ENCODE data around the gene HIVEP1.

The HIVEP1 gene

DNA sequence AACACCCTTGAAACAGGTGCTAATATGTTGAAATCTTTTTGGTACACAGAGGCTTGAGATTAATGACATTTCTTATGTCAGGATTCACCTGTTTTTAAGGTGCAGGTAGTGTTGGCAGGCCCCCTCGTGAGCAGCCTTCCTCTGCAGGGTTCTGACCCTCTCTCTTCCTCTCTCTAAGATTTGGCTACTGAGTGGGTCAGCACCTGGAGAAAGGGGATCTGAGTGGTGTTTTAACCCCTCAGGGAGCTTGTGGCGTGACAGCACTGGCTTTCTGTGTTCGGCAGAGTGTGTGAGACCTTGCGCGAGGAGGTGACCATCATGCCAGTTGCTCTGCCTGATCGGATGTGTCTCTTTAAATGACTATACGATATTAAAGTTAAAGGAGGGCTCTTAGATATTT, 37.1 kb downstream of the HIVEP1 start:
- DNase-seq (ENCODE audit: low spot score), result no peak

- no peak for DNase-seq (ENCODE audit: low spot score)
Observed at GRCh38 chr6:12051861-12052368, 39.8 kb downstream of the HIVEP1 start.

DNA sequence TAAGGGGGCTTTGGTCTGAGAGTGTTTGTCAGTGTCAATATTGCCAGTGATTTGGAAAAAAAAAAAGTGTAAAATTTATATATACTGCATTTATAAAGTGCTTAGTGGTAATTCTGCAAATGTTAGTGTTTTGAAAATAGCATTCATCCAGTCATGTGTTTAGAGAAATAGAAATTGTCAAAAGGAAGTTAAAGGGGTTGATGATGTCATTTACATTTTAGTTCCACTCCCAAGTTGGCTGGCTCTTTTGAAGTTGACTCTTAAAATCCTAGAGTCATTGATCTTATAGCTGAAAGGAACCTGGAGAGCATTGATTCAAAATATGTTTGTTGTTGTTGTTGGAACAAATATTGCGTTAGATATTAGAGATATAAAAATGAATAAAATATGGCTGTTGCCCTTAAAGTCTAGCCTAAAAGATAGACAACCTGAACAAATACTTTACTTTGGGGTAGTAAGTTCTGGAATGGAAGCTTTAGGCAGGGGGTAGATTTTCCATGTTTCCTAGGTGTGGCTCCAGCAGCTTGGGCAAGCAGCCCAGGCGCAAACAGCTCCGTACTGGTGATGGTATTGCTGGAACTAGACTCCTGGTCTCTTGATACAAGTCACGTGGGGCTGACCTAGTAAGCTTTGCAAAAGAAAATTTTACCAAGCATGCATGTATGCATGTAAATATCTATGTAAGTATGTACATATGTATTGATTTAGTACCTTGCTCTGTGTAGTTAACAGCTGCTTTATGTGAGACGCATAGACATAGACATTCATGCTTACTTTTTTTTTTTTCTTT, 46.3 kb downstream of the HIVEP1 start:
- DNase-seq (ENCODE audit: low spot score), result no peak

GRCh38 chr6:12060780-12061609, 48.9 kb downstream of the HIVEP1 start:
- DNase-seq (ENCODE audit: low spot score), result no peak

DNA sequence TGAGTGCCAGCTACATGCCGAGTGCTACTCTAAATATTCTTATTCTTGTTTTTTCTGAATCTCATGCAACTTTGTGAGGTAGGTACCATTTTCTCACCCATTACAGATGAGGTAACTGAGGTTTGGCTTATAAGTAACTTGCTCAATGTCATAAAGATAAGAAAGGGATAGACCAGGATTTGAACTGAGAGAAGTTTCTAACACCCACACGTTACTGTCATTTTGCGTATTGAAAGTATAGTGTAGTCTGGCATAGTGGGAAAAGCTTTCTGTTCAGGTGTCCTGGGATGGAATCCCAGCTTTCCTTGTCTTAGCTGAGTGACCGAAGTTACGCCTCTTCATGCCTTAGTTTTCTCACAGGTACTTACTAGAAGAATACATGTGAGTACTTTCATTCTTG, 50.5 kb downstream of the HIVEP1 start:
- no peak for DNase-seq (ENCODE audit: low spot score)

- no peak for DNase-seq (ENCODE audit: low spot score)
Observed at GRCh38 chr6:12064131-12064530, 52.0 kb downstream of the HIVEP1 start.

DNA sequence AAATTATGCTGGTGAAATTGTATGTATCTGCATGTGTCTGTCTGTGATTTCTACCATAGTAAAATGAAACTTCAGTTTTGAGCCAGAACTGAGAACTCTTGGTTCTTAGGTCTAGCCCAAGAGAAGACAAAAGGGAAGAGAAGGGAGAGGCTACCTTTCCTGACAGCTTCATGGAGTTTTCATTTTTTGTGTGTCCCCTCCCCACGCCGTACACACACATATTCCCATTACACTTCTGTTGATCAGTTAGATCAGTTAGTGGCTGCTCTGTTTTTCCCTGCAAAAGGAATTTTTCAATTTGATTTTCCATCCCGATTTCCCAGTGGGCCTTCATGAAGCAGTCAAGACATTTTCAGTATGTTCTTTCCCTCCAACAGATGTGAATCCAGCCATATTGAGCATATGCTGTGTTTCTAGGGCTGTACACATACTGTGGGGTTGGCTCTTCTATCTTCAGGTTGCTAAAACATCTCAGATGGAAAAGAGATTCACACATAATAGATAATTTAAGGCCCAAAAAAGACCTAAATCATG, 52.5 kb downstream of the HIVEP1 start:
- no peak for DNase-seq (ENCODE audit: low spot score)

GRCh38 chr6:12065321-12066140, 53.4 kb downstream of the HIVEP1 start:
- DNase-seq (ENCODE audit: low spot score), result no peak

DNA sequence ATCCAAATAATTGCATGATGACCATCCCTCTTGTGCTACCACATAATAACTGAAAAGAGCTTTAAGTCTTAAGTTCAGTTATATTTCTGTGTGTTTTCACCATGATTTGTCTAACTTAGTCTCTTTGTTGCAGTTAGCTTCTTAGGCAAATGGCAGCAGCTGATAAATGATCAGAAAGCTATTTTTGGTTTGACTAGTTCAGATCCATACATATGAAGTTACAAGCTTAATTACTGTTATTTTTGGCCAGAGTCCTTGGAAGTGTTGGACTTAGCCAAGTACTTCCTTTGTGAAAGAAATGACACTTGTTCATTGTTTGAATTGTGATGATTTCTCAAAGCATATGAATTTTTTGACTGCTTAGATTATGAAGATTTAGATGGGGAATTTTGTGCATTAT, 54.2 kb downstream of the HIVEP1 start:
- DNase-seq (ENCODE audit: low spot score), result no peak

- no peak for DNase-seq (ENCODE audit: low spot score)
Observed at GRCh38 chr6:12068899-12069557, 56.9 kb downstream of the HIVEP1 start.

GRCh38 chr6:12069891-12070529, 57.9 kb downstream of the HIVEP1 start:
- DNase-seq (ENCODE audit: low spot score), result no peak

- DNase-seq (ENCODE audit: low spot score), result no peak
Observed at GRCh38 chr6:12071064-12071615, 59.0 kb downstream of the HIVEP1 start.

DNA sequence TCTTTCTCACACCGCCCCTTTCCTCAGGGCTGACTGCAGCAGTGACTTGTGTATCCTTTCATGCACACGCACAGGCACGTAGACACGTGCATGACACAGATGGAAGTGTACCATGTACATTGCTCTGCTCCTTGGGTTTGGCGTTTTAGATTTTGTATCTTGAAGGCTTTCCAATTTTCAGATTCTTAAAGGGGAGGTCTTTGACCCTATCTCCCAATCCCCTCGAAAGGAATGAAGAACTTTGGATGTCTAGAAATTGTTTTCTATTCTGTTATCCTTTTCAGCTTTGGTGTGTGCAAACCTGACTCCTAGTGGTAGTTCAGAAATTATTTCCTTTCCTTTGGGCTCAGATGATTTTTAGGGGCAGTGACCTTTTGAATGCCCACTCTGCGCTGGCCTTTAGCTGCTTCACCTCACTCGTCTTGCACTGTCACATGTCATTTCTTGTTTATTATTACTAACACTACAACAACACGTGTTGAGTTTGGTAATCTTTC, 63.0 kb downstream of the HIVEP1 start:
- DNase-seq (ENCODE audit: low spot score), result no peak

- DNase-seq (ENCODE audit: low spot score), result no peak
Observed at GRCh38 chr6:12077021-12077710, 65.1 kb downstream of the HIVEP1 start.

DNA sequence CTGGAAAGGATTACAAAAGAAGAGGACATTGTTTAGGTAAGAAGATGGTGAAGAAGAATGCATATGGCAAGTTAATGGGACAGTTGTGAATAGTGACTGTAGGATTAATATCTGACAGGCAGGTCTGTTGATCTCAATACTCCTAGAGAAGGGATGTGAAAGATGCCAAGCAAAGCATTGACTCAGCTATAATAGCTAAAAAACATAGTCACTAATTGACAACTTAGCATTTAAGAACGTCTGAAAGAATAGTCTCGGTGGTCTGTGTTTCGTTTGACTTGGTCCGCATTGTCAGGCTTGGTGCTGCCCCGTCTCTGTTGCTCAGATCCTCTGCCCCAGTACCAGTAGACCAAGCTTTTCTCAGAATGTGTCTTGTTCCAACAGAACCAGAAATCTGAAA, 65.9 kb downstream of the HIVEP1 start:
- DNase-seq (ENCODE audit: low spot score), result no peak

GRCh38 chr6:12081771-12082170, 69.7 kb downstream of the HIVEP1 start:
- DNase-seq (ENCODE audit: low spot score), result no peak

DNA sequence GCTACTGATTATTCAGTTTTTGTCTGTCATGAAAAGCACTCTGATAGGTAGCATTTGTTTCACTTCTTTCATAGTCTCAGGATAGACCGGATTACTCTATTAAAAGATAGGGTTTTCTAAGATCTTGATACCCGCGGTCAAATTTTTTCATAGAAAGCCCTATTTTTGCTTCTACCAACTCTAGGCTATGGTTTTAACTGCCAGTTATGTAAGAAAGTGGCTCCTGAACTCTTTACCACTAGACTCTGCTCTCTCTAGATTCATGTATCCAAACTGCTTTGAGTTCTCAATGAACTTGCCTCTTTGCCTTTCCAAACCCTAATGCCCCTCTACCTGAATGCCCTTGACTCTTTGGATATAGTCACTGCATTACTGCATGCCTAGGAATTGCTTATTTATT, 70.3 kb downstream of the HIVEP1 start:
- DNase-seq (ENCODE audit: low spot score), result no peak

DNA sequence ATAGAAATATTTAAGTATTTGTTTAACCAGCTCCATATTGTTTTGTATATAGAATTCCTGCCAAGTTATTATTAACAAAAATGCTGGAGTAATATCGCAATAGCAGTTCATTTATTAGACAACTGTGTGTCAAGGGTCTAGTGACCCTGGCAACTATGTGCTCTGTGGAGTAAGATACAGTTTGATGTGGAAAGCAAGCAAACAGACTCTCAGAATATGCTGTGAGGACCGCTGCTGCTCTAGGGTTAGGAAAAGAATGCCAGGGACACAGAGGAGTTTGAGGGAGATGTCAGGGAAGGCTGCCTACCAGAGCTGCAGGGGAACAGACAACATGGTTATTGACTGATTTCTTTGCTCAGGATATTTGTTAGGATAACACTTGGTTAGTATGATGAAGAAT, 71.2 kb downstream of the HIVEP1 start:
- no peak for DNase-seq (ENCODE audit: low spot score)

DNA sequence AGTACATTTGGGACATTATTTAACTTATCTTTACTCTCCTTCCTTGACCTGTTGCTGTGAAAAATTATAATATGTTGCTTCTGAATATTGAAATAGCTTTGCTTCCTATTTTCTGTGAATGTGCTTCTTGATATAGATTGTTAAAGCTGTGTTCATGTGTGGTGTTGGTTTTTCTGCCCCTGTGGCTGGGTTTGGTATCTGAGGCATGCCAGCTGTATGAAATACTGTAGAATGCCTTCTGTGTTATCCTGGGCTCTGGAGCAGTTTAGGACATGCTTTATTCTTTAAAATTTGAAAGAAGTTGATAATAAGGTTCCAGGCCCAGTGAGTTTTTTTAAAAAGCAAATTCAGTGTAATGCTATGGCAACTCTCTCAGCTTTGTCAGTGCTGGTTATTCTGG, 71.7 kb downstream of the HIVEP1 start:
- no peak for DNase-seq (ENCODE audit: low spot score)

- DNase-seq (ENCODE audit: low spot score), result no peak
Observed at GRCh38 chr6:12084681-12085080, 72.6 kb downstream of the HIVEP1 start.

All from HuH-7.5 (cell line).